NCI-H1436 (cell line): Measurements from ENCODE around the gene TMEM119.
A peak's percentile ranks its signal among the peaks of the same experiment; 100 is the strongest.
"Not testable (repeated sequence)": the region's sequence is repeated elsewhere in the genome, so short reads cannot be mapped to it uniquely, and the experiment has no call there.

Experiments used
- DNase-seq: peaks from one replicate; lab custom pipeline; 2025; lab: John Stamatoyannopoulos, UW

TMEM119 gene

DNA sequence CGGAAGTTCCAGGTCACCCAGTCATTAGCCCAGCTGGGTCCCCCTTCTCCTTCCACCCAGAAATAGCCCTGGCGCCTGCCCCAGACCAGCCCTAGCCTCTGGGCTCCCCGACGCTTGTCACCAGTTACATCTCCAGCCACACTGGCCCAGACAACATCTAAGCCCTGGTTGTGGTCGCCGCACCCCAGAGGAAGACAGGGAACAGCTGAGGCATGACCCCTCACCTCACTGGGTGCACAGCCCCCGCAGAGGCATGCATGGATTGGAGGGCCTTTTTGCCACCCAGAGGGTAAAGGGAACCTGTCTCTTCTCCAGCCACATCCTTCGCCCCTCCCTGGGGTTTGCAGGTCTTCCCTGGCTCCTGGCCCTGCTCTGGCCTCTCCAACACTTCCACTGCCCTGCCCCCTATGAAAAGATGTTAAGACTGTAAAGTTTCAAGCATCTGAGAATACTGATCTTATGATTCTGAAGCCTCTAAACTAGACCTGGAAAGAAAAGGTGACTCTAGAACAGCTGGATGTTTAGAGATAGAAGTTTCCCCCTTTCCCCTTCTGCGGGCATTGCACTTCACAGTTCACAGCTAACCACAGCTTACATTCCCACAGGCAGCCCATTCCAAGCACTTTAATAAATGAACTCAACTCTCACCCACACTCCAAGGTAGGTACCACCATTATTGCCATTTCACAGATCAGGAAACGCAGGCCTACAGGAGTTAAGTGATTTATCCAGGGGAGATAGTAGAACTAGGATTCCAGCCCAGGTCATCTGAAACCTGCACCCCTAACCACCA, 14.7 kb downstream of the TMEM119 start:
- DNase-seq, result no peak

DNA sequence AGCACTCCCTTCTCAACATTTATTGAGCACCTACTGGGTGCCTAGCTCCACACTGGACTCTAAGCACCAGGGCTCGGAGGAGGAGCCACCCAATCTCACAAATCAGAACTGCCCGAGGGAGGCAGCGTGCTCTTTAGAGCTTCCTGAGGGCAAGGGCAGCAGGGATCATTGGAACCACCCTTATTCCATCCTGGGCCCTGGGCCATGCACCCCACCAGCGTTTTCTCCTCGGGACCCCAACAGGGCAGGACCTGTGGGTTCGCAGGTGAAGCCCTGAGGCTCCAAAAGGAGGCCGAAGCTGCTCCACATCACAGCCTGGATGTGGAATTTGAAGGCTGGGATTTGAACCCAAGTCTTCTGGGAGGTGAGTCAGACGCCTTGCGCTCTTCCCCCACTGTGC, 15.4 kb downstream of the TMEM119 start:
- no peak for DNase-seq

DNA sequence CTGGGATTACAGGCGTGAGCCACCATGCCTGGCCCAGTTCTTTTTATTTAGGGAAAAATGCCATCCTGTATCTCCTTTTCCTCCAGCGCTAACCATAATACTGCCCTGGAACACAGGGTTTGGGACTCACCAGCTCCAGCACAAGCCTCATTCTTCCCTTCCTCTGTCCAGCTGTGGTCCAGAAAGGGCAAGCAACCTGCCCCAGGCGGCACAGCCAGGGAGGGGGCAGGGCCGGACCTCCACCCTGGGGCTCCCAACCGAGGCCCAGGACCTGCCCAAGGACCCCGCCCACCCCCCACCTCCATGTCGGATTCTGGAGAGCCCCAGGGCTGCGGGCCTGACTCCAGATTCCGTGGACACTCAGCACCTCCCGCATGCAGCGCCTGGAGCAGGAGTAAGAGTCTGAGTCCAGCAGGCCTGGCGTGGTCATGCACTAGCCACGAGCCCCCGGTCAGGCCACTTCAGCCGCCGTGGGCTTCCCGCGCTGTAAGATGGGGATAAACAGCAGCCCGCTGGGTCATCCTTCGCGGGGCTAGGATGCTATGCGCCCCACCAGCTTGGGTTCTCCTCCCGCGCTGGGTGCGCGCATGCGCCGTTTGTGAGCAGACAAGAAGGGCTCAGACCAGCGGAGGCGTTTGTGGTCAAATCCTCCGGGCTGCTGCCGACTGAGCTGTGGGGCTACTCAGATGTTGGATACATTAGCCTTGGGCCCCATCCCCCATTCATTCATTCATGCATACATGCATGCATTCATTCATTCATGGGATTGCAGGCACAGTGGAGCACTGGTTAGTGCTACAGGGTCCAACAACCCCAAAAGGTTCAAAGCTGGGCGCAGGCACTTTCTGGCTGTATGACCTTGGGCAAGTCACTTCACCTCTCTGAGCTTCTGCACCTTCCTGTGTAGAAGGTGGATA, 16.3 kb downstream of the TMEM119 start:
- no peak for DNase-seq

DNA sequence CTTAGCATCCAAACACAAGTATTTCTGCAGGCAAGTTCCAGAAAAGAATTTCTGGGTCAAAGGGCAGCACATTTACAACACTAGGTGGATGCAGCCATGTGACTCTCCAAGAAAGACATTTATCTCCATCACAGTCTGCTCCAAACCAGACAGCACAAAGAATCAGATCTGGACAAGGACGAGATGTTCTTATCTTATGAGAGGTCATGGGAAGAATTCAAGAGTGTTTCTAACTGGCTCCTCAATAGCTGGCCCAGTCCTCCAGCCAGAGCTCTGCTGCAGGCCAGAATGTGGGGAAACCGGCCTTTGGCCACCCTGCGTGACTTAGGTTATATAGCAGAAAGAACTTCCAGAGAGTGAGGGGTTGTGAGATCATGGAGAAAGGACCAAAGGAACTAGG, 17.4 kb downstream of the TMEM119 start:
- no peak for DNase-seq

DNA sequence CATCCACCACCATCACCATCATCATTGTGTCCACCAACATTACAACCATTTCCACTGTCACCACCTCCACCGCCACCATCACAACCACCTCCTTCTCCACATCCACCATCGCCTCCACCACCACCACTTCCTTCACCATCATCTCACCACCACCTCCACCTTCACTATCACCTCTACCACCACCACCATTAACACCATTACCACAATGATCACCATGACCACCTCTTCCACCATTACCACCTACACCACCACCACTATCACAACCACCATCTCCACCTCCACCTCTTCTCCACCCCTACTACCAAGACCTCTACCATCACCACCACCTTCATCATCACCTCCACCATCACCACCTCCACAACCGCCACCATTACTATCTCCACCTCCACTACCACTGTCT, 19.1 kb downstream of the TMEM119 start:
- no peak for DNase-seq

DNA sequence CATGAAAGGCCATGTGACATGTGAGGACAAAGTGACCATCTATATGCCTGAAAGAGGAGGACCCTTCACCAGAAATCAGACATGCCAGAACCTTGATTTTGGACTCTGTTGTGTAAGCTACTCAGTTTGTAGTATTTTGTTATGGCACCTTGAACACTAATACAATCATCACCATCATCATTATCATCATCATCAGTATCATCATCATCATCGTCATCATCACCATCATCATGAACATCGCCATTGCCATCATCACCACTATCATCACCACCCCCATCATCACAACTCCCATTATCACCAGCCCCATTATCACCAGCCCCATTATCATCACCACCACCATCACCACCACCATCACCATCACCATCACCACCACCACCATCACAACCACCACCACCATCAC, 19.6 kb downstream of the TMEM119 start:
- DNase-seq, result no peak

DNA sequence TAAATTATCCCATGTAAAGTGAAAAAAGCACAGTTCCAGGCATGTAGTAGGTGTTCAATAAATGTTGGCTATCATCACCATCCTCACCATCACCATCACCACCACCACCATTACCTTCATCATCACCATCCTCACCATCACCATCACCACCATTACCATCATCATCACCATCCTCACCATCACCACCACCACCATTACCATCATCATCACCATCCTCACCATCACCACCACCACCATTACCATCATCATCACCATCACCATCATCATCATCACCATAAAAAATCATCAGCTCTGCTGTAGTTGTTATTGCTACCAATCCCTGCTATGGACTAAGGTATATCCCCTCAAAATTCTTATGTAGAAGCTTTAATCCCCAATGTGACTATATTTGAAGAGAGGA, 20.4 kb downstream of the TMEM119 start:
- DNase-seq, result no peak

DNA sequence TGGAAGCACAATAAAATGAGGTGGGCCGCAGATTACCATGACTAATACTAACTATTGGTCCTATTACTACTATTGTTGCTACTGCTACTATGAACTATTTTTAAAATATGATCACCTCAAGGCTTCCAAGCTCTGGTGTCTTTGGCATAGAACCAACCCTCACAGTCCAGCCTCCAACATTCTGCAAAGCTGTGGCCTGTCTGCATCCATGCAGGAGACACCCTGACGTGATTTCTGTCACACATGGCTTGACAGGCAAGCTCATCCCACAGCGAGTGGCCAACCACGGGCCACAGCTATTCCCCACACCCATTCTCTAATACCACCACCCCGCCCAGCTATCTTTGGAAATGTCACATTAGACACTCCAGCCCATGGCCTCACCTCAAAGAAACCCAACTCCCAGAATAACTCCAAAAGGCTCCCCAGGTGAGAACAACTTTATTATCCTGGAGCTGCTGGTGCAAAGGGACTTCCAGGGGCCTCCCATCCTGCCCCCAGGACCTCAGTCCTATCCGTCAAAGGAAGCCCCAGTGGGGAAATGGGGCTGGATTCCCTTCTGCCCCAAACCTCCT, 21.1 kb downstream of the TMEM119 start:
- no peak for DNase-seq

GRCh38 chr12:108575199-108575912, 22.5 kb downstream of the TMEM119 start:
- DNase-seq, result no peak

DNA sequence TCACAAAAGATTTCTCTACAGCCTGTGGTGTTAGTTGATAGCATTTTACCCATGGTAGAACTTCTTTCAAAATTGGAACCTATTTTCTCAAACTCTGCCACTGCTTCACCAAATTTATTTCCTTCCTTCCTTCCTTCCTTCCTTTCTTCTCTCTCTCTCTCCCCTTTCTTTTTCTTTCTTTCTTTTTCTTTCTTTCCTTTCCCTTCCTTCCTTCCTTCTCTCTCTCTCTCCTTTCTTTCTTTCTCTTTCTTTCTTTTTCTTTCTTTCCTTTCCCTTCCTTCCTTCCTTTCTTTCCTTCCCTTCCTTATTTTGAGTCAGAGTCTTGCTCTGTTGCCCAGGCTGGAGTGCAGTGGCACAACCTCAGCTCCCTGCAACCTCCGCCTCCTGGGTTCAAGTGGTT, 23.6 kb downstream of the TMEM119 start:
- not testable (repeated sequence) for DNase-seq

- no peak for DNase-seq
These were observed 24.6 kb downstream of the TMEM119 start for GRCh38 chr12:108573317-108573716.

DNA sequence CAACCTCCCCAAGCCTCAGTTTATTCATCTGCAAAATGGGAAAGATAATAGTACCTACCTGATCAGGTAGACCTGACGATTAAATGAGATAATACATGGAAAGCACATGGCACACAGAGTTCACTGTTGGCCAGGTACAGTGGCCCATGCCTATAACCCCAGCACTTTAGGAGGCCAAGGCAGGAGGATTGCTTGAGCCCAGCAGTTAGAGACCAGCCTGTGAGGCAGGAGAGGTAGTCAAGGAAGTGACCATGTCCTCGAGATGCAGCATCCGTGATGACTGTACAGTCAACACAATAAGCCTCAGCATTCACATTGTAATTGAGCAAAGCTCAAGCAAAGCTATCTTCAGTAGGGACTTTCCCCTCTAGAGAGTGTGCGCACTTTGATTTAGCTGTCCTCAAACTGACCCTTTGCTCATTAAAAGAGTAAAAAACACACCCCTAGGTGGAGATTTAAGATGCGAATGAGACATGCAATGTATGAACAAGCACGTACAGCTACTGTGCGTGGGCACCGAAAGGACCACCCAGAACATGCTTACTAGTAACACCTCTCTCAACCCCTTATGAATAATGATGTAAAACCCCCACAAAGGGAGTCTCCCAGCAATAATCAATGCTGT, 25.6 kb downstream of the TMEM119 start:
- DNase-seq, result no peak

DNA sequence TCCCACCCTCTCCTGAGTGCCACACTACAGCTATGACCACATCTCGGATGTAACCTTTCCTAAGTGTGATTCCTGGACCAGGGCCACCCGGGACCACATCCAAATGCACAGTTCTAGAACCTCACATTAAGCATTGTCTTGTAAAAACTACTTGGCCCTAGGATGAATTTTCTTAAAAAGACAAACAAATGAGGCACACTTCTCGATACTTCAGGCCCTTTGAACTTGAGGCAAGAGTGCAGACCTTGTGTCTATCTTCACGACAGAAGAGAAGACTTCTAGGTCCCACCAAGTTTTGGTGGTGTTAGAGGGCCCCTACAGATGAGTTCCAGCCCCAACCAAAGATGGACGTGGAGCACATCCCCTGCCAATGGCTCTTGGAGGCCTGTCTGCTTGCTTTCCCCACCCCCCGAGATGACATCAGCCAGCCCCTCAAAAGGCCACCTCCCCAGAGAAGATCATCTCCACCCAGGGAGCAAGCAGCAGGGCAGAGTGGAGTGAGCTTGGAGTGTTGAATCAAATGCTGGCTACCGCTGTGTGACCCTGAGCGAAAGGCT, 26.2 kb downstream of the TMEM119 start:
- no peak for DNase-seq

DNA sequence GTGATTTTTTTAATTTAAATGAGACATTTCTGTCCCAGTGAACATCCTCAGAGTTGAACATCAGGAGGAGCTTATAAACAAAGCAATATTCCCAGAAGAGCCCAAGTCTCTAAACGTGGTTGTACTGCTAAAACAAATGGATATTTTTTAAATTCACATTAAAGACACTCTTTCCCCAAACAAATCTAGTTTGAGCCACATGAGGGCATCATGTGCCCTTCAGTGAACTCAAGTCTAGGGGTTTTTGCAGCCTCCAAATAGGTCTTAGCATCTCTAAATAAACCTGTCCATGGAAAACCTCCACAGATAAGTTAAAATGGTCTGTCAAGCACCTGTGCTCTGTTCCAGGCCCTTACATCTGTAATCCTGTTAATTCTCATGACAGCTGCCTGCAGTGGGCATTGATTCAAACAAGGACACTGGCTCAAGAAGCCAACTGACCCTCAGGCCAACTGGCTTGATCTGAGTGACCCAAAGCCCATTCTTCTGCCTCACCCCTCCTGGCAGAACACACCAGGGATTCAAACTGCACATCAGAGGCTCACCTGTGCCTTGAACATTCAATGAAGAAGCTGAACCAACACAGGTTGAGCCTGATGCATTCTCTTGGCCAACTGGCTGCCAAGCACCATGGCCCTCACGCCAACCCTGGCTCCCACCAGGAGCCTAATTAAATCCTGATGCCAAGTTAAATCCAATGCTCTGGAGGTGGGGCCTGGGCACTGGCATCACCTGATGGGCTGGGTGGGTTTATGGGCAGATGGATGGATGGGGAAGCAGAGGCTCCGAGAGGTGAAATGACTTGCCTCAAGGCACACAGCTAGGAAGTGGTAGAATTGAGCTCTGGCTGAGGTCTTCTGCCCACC, 26.9 kb downstream of the TMEM119 start:
- no peak for DNase-seq

GRCh38 chr12:108568338-108569154, 29.3 kb downstream of the TMEM119 start:
- no peak for DNase-seq

GRCh38 chr12:108567406-108568337, 30.2 kb downstream of the TMEM119 start:
- no peak for DNase-seq

GRCh38 chr12:108566452-108566851, 31.4 kb downstream of the TMEM119 start:
- no peak for DNase-seq

DNA sequence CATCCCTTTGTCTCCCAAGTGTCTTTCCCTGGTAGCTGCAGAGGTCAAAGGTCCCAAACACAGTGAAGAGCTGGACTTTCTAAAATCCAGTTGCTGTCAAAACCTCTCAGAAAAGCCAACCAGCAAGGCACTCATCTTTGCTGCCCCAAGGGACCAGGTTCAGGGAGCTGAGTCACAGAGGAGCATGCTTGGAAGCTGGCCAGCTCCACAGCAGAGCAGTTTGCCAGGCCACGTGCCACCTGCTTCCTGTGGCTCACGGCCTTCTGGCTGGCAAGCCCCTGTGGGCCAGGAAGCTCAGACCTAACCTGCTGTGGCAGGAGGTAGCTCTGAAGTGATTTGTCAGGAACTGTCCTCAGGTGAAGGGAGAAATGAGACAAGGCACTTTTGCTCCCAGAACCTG, 31.9 kb downstream of the TMEM119 start:
- peak; percentile 94 for DNase-seq
